WERI-Rb-1 (cell line): ENCODE data around the gene LARGE1.

Source experiments
- DNase-seq: peaks from one replicate; pipeline ENCODE4 v3.0.0-alpha.2; 2020
- H3K27ac ChIP-seq: fragments of 250-450 bp; sonication (Bioruptor Pico); 2 replicates; pipeline ENCODE4 v1.5.1; 2020; ENCODE audit warnings: mild to moderate bottlenecking, moderate library complexity
- H3K27me3 ChIP-seq: fragments of 250-450 bp; sonication (Bioruptor Pico); 2 replicates; pipeline ENCODE4 v1.5.1; 2021; ENCODE audit warnings: mild to moderate bottlenecking, low read depth, moderate library complexity; ENCODE audit not compliant: insufficient read depth, severe bottlenecking
- H3K36me3 ChIP-seq: fragments of 250-450 bp; sonication (Bioruptor Pico); 2 replicates; pipeline ENCODE4 v1.5.1; 2020; ENCODE audit warnings: mild to moderate bottlenecking, moderate library complexity
- H3K4me3 ChIP-seq: 2 replicates; pipeline ENCODE4 v1.5.1; 2011; ENCODE audit warnings: low read depth, mild to moderate bottlenecking, control low read depth, low read length
- H3K9me3 ChIP-seq: fragments of 250-450 bp; sonication (Bioruptor Pico); 2 replicates; pipeline ENCODE4 v1.5.1; 2021; ENCODE audit warnings: mild to moderate bottlenecking, moderate library complexity; ENCODE audit not compliant: severe bottlenecking
- TF ChIP-seq, protein P1 (sequence below): IDR thresholded peaks from 2 replicates; pipeline ENCODE4 v1.5.1; 2011; ENCODE audit warnings: low read depth, mild to moderate bottlenecking, control low read depth, inconsistent platforms, low read length

LARGE1 gene

GRCh38 chr22:33625959-33626358 is 294.3 kb downstream of the LARGE1 start:
- Histone ChIP-seq H3K27me3 (no peaks in the 10 kb centered on the region), H3K9me3 (no peaks in the 10 kb centered on the region), H3K27ac (no peak overlapping the region), H3K36me3 (no peaks in the 10 kb centered on the region; the same call in 1 of the 2 replicates), H3K4me3 (no peak overlapping the region)
- TF ChIP-seq, protein P1, sequence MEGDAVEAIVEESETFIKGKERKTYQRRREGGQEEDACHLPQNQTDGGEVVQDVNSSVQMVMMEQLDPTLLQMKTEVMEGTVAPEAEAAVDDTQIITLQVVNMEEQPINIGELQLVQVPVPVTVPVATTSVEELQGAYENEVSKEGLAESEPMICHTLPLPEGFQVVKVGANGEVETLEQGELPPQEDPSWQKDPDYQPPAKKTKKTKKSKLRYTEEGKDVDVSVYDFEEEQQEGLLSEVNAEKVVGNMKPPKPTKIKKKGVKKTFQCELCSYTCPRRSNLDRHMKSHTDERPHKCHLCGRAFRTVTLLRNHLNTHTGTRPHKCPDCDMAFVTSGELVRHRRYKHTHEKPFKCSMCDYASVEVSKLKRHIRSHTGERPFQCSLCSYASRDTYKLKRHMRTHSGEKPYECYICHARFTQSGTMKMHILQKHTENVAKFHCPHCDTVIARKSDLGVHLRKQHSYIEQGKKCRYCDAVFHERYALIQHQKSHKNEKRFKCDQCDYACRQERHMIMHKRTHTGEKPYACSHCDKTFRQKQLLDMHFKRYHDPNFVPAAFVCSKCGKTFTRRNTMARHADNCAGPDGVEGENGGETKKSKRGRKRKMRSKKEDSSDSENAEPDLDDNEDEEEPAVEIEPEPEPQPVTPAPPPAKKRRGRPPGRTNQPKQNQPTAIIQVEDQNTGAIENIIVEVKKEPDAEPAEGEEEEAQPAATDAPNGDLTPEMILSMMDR: no peak
- DNase-seq: no peak

GRCh38 chr22:33620085-33620484 is 300.2 kb downstream of the LARGE1 start:
- TF ChIP-seq, protein P1: no peak
- H3K36me3 ChIP-seq: no peaks in the 10 kb centered on the region; the same call in 1 of the 2 replicates
- no peaks in the 10 kb centered on the region for H3K27me3 ChIP-seq
- no peak overlapping the region for H3K4me3 ChIP-seq
- no peak for DNase-seq
- no peaks in the 10 kb centered on the region for H3K9me3 ChIP-seq
- H3K27ac ChIP-seq: no peak overlapping the region

DNA sequence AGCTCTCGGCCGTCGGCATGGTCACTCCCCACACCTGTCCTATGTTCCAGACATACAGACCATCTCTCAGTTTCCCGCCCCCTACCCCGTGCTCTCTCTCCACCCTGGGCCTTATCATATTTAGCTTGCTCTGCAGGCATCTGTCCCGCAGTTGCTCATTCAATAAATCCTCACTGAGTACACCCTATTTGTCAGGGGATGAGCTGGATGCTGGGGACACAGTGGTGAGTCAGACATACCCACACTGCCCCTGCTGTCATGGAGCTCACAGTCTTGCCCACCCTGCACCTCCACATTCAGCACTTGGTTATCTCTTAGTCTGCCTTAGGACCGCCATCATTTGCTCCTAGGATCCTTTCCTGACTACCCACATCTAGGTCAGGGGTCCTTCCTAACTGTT is 313.8 kb downstream of the LARGE1 start:
- H3K9me3 ChIP-seq: no peaks in the 10 kb centered on the region
- no peak overlapping the region for H3K4me3 ChIP-seq
- H3K27ac ChIP-seq: peak overlapping the region; percentile 13
- no peaks in the 10 kb centered on the region for H3K27me3 ChIP-seq
- DNase-seq: peak; percentile 63
- TF ChIP-seq, protein P1: no peak
- no peaks in the 10 kb centered on the region for H3K36me3 ChIP-seq

DNA sequence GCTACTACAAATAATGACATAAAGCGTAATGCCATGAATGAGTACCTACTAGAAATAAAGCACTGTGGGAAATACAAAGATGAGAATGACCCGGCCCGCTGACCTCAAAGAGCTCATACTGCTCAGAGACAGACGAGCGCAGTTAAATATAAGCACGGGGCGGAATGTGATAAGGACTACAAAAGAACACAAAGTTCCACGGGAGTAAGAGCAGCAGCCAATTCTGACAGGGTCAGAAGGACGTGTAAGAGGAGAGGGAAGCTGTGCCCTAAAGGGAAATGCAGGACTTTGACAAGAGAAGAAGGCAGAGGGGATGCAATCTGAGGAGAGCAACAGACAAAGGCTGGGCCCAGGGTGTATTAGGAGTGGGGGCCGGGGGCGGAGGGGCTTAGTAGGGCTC is 314.6 kb downstream of the LARGE1 start:
- TF ChIP-seq, protein P1: no peak
- Histone ChIP-seq H3K27me3 (no peaks in the 10 kb centered on the region), H3K9me3 (no peaks in the 10 kb centered on the region), H3K27ac (no peak overlapping the region), H3K36me3 (no peaks in the 10 kb centered on the region), H3K4me3 (no peak overlapping the region)
- DNase-seq: peak; percentile 19

DNA sequence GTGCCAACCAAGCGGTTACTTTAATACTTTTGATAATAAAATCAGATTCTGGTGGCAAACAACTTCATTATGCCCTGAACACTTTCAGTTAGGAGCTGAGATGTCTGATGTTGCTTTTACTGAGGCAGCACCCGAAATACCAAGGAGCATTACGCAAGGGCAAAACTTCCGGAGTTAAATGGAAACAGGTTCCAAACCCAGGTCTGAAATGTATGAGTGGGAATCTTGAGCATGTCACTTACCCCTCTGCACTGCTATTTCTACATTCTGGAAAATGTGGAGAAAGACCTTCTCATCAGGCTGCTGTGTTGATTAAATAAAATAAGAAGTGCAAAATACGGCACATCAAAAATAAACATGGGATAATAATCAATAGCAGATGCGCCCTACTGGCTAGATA is 315.1 kb downstream of the LARGE1 start:
- H3K27me3 ChIP-seq: no peaks in the 10 kb centered on the region
- H3K9me3 ChIP-seq: no peaks in the 10 kb centered on the region
- no peaks in the 10 kb centered on the region for H3K36me3 ChIP-seq
- TF ChIP-seq, protein P1: no peak
- H3K27ac ChIP-seq: no peak overlapping the region
- no peak overlapping the region for H3K4me3 ChIP-seq
- DNase-seq: no peak

- Histone ChIP-seq H3K9me3 (no peaks in the 10 kb centered on the region), H3K4me3 (no peak overlapping the region), H3K27ac (no peak overlapping the region), H3K27me3 (no peaks in the 10 kb centered on the region), H3K36me3 (no peaks in the 10 kb centered on the region)
- no peak for DNase-seq
- TF ChIP-seq, protein P1: no peak
Measured at GRCh38 chr22:33601062-33601461, 319.2 kb downstream of the LARGE1 start.
